Measurements from ENCODE around the gene PLSCR1.
A peak's percentile ranks its signal among the peaks of the same experiment; 100 is the strongest.
"Not testable (repeated sequence)": the region's sequence is repeated elsewhere in the genome, so short reads cannot be mapped to it uniquely, and the experiment has no call there.

PLSCR1 gene

DNA sequence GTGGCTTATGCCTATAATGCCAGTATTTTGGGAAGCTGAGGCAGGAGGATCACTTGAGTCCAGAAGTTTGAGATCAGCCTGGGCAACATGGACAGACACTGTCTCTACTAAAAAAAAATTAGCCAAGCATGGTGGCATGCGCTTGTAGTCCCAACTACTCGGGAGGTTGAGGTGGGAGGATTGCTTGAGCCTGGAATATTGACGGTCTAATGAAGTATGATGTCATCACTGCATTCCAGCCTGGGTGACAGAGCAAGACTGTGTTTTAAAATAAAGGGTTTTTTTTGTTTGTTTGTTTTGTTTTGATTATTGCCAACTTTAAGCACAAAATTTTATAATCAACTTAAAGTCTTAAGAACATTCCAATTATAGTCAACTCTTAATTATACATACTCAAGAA lies 6.8 kb downstream of the PLSCR1 start:
- peaks cover 94% of the 10 kb centered on the region for H3K79me2 ChIP-seq (ENCODE audit: control insufficient read depth, insufficient read depth, low read length, unreplicated experiment)
- peaks cover 72% of the 10 kb centered on the region for H3K4me1 ChIP-seq (ENCODE audit: control insufficient read depth, insufficient read depth, low read length, unreplicated experiment)
- no peaks in the 10 kb centered on the region for H3K27me3 ChIP-seq (ENCODE audit: insufficient read depth, low read length)
- no peak overlapping the region for H2AFZ ChIP-seq (ENCODE audit: low read length, unreplicated experiment)
- H3K27ac ChIP-seq (ENCODE audit: low read depth, low read length), result peak overlapping the region; percentile 14; the same call in 1 of the 2 replicates
- peaks cover 65% of the 10 kb centered on the region for H3K36me3 ChIP-seq (ENCODE audit: insufficient read depth, low read length)
- peak overlapping the region; percentile 27; the same call in 1 of the 2 replicates for H3K4me3 ChIP-seq (ENCODE audit: low read depth, low read length)

DNA sequence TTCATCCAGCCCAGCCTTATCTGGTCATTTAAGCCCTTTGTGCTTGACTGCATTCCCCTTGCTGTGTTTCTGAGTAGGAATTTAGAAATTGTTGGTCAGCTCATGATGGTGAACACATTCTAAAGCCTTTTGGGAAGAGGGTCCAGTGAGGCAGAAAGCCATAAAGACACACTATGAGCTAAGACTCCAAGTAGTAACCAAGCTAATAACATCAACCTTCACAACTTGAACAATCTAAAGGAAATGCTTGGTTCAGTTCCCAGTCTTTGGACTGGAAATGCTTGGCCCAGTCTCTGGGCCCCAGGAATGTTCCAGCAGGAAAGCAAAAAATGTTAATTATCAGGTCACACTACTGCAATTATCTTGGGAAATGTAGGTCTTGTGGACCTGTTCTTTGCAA lies 7.7 kb downstream of the PLSCR1 start:
- H3K4me3 ChIP-seq (ENCODE audit: low read depth, low read length), result peak overlapping the region; percentile 27
- H3K27ac ChIP-seq (ENCODE audit: low read depth, low read length), result peak overlapping the region; percentile 63; the same call in 1 of the 2 replicates
- peaks cover 93% of the 10 kb centered on the region for H3K79me2 ChIP-seq (ENCODE audit: control insufficient read depth, insufficient read depth, low read length, unreplicated experiment)
- no peak overlapping the region for H2AFZ ChIP-seq (ENCODE audit: low read length, unreplicated experiment)
- peaks cover 80% of the 10 kb centered on the region for H3K4me1 ChIP-seq (ENCODE audit: control insufficient read depth, insufficient read depth, low read length, unreplicated experiment)
- no peaks in the 10 kb centered on the region for H3K27me3 ChIP-seq (ENCODE audit: insufficient read depth, low read length)
- H3K36me3 ChIP-seq (ENCODE audit: insufficient read depth, low read length), result peaks cover 64% of the 10 kb centered on the region

DNA sequence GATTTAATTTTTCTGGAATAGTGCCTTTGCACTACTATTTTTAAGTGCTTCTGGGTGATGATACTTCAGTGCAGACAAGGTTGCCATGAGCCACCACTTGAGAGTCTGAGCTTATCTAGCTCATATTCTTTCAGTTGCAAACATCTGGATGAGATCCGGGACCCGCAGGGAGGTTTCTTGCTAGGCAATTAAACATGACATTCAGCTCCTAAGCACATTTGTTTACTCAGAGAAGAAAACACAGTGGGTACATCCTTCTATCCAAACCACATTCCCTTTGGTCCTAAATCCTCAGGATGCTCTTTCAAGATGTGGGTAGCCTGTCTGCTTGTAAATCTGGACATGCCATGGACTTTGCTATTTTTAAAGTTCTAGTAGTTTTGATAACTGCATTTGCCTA lies 12.0 kb downstream of the PLSCR1 start:
- H3K4me3 ChIP-seq (ENCODE audit: low read depth, low read length), result no peak overlapping the region
- peaks cover 81% of the 10 kb centered on the region for H3K79me2 ChIP-seq (ENCODE audit: control insufficient read depth, insufficient read depth, low read length, unreplicated experiment)
- H3K27me3 ChIP-seq (ENCODE audit: insufficient read depth, low read length), result no peaks in the 10 kb centered on the region
- 0 out of 2 replicates have a peak overlapping the region, but pooled peaks have one; percentile 10 for H3K27ac ChIP-seq (ENCODE audit: low read depth, low read length)
- H3K4me1 ChIP-seq (ENCODE audit: control insufficient read depth, insufficient read depth, low read length, unreplicated experiment), result peaks cover 66% of the 10 kb centered on the region
- H2AFZ ChIP-seq (ENCODE audit: low read length, unreplicated experiment), result no peak overlapping the region
- H3K36me3 ChIP-seq (ENCODE audit: insufficient read depth, low read length), result peaks cover 64% of the 10 kb centered on the region

DNA sequence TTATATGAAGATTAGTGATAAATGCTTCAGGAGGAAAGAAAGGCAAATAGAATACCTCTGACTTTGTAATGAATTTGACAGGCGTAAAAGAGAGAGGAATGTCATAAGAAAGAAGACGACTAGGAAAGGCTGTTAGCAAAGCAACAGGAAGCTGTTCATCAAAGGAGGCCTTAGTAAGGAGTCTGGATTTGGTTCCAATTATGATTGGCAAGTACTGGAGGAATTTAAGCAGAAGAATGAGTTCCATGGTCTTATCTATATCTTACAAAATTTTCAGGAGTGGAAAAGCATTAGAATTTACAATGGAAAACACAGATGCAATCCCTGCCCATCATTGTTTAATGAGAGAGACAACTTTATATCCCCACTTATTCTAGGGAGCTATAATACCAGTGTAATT lies 13.8 kb downstream of the PLSCR1 start:
- Histone ChIP-seq H3K4me1 (ENCODE audit: control insufficient read depth, insufficient read depth, low read length, unreplicated experiment) (peaks cover 48% of the 10 kb centered on the region), H3K36me3 (ENCODE audit: insufficient read depth, low read length) (peaks cover 54% of the 10 kb centered on the region), H3K4me3 (ENCODE audit: low read depth, low read length) (no peak overlapping the region), H2AFZ (ENCODE audit: low read length, unreplicated experiment) (no peak overlapping the region), H3K27me3 (ENCODE audit: insufficient read depth, low read length) (no peaks in the 10 kb centered on the region), H3K27ac (ENCODE audit: low read depth, low read length) (peak overlapping the region; percentile 38), H3K79me2 (ENCODE audit: control insufficient read depth, insufficient read depth, low read length, unreplicated experiment) (peaks cover 63% of the 10 kb centered on the region)

DNA sequence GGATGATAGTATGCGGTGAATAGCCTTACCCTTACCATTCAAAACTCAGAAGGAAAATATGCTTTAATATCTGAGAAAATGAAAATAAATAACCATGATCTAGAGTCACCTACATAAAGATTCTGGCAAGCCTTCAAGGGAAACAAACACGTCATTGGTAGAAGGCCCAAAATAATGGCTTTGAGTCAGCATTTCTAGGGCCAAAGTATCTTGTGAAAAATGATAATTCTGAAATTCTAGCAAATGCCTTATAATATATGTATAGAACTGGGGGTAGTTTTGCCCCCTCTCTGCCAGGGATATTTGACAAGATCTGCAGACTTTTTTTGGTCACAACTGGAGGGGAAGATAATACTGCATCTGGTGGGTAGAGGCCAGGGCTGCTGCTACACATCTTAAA lies 15.4 kb downstream of the PLSCR1 start:
- Histone ChIP-seq H3K4me3 (ENCODE audit: low read depth, low read length) (no peak overlapping the region), H3K36me3 (ENCODE audit: insufficient read depth, low read length) (peaks cover 56% of the 10 kb centered on the region), H3K4me1 (ENCODE audit: control insufficient read depth, insufficient read depth, low read length, unreplicated experiment) (peaks cover 36% of the 10 kb centered on the region), H3K27me3 (ENCODE audit: insufficient read depth, low read length) (no peaks in the 10 kb centered on the region), H2AFZ (ENCODE audit: low read length, unreplicated experiment) (no peak overlapping the region), H3K79me2 (ENCODE audit: control insufficient read depth, insufficient read depth, low read length, unreplicated experiment) (peaks cover 55% of the 10 kb centered on the region), H3K27ac (ENCODE audit: low read depth, low read length) (peak overlapping the region; percentile 53)

DNA sequence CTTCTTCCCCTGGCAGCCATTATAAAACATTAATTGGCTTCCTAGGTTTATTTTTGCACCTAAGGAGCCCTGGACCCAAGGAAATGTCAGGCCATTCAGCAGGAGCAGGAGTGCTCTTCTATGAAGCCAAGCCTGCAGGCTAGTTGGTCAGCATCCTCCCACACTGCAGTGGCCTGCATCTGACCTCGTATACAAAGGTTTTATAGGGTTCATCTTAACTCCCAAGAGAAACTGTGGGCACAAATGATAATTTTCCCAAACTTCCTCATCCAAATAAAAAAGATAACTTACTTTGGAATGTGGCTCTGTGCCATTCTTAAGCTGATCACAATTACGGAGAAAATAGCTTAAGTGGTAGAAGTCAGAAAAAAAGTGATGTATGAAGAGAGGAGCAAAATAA lies 19.4 kb downstream of the PLSCR1 start:
- Histone ChIP-seq H2AFZ (ENCODE audit: low read length, unreplicated experiment) (no peak overlapping the region), H3K27ac (ENCODE audit: low read depth, low read length) (no peak overlapping the region), H3K4me1 (ENCODE audit: control insufficient read depth, insufficient read depth, low read length, unreplicated experiment) (peaks cover 11% of the 10 kb centered on the region), H3K4me3 (ENCODE audit: low read depth, low read length) (no peak overlapping the region), H3K79me2 (ENCODE audit: control insufficient read depth, insufficient read depth, low read length, unreplicated experiment) (peaks cover 20% of the 10 kb centered on the region), H3K36me3 (ENCODE audit: insufficient read depth, low read length) (peaks cover 59% of the 10 kb centered on the region), H3K27me3 (ENCODE audit: insufficient read depth, low read length) (no peaks in the 10 kb centered on the region)

DNA sequence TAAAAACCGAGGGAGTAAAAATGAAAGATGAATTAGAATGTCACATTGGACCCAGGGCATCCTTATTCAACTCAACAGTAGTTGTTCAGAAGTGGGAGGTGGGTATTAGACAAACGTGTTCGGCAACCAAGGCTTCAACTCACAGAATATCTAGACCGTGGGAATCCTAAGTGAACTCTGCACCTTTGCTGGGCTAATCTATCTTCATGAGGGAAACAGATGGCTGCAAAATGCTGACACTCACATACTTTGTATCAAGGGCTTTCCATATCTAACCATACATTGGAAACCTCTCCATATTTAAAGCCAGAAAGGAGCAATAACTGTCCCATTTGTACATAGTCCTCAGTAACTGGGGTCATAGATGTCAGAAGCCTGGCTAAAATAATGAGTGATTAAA lies 20.9 kb downstream of the PLSCR1 start:
- Histone ChIP-seq H3K27ac (ENCODE audit: low read depth, low read length) (no peak overlapping the region), H3K79me2 (ENCODE audit: control insufficient read depth, insufficient read depth, low read length, unreplicated experiment) (peaks cover 11% of the 10 kb centered on the region), H3K36me3 (ENCODE audit: insufficient read depth, low read length) (peaks cover 67% of the 10 kb centered on the region), H3K27me3 (ENCODE audit: insufficient read depth, low read length) (no peaks in the 10 kb centered on the region), H2AFZ (ENCODE audit: low read length, unreplicated experiment) (no peak overlapping the region), H3K4me3 (ENCODE audit: low read depth, low read length) (no peak overlapping the region), H3K4me1 (ENCODE audit: control insufficient read depth, insufficient read depth, low read length, unreplicated experiment) (peaks cover 2% of the 10 kb centered on the region)

DNA sequence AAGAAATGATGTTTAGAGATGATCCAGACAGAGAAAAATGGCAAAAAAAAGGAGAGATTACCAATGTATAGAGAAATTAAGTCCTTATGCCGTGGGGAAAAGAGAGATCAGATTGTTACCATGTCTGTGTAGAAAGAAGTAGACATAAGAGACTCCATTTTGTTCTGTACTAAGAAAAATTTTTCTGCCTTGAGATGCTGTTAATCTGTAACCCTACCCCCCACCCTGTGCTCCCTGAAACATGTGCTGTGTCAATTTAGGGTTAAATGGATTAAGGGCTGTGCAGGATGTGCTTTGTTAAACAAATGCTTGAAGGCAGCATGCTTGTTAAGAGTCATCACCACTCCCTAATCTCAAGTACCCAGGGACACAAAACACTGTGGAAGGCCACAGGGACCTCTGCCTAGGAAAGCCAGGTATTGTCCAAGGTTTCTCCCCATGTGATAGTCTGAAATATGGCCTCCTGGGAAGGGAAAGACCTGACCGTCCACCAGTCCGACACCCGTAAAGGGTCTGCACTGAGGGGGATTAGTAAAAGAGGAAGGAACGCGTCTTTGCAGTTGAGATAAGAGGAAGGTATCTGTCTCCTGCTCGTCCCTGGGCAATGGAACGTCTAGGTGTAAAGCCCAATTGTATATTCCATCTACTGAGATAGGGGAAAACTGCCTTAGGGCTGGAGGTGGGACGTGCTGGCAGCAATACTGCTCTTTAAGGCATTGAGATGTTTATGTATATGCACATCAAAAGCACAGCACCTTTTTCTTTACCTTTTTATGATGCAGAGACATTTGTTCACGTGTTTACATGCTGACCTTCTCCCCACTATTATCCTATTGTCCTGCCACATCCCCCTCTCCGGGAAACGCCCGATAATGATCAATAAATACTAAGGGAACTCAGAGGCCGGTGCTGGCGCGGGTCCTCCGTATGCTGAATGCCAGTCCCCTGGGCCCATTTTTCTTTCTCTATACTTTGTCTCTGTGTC lies 21.9 kb downstream of the PLSCR1 start:
- not testable (repeated sequence) for H3K27ac ChIP-seq (ENCODE audit: low read depth, low read length); H3K27me3 ChIP-seq (ENCODE audit: insufficient read depth, low read length); H3K4me1 ChIP-seq (ENCODE audit: control insufficient read depth, insufficient read depth, low read length, unreplicated experiment); H3K4me3 ChIP-seq (ENCODE audit: low read depth, low read length); H2AFZ ChIP-seq (ENCODE audit: low read length, unreplicated experiment); H3K79me2 ChIP-seq (ENCODE audit: control insufficient read depth, insufficient read depth, low read length, unreplicated experiment)
- peaks cover 67% of the 10 kb centered on the region for H3K36me3 ChIP-seq (ENCODE audit: insufficient read depth, low read length)

DNA sequence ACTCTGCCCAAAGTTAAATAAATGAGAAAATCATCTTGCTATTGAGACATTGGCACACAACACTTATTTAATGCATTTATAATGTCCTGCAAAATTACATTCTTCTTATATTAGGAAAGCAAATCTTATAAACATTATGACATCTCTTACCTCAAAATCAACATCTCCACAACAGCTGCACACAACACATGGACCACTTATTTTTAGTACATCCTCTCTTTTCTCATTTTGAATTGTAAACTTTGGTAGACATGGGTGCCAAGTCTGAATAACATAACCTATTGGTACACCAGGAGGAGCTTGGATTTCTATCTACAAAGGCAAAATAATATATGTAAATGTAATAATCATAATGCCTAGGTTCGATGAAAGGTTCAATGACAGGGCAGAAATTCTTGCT lies 23.0 kb downstream of the PLSCR1 start:
- Histone ChIP-seq H3K79me2 (ENCODE audit: control insufficient read depth, insufficient read depth, low read length, unreplicated experiment) (peaks cover 5% of the 10 kb centered on the region), H3K4me1 (ENCODE audit: control insufficient read depth, insufficient read depth, low read length, unreplicated experiment) (no peaks in the 10 kb centered on the region), H3K36me3 (ENCODE audit: insufficient read depth, low read length) (peaks cover 74% of the 10 kb centered on the region), H3K27ac (ENCODE audit: low read depth, low read length) (no peak overlapping the region), H3K27me3 (ENCODE audit: insufficient read depth, low read length) (no peaks in the 10 kb centered on the region), H3K4me3 (ENCODE audit: low read depth, low read length) (no peak overlapping the region), H2AFZ (ENCODE audit: low read length, unreplicated experiment) (no peak overlapping the region)

DNA sequence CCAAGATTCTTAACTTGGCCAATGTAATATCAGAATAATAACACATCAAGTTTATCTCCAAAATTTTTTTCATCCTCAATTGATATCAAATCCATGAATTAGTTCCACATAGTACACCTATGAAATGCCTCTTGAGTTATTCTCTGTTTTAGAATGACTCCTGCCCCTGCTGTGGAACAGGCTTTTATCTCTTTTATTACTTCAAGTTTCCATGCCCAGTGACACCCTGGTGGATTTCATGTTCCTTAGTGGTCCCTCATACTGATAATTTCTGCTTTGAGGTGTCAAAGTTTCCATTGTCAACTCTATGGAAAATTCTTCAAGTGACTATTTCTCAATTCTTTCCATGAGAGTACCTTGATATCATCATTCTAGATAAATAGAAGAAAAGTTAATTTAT lies 24.6 kb downstream of the PLSCR1 start:
- Histone ChIP-seq H3K36me3 (ENCODE audit: insufficient read depth, low read length) (peaks cover 76% of the 10 kb centered on the region), H3K27ac (ENCODE audit: low read depth, low read length) (no peak overlapping the region), H3K4me1 (ENCODE audit: control insufficient read depth, insufficient read depth, low read length, unreplicated experiment) (no peaks in the 10 kb centered on the region), H3K79me2 (ENCODE audit: control insufficient read depth, insufficient read depth, low read length, unreplicated experiment) (no peaks in the 10 kb centered on the region), H3K27me3 (ENCODE audit: insufficient read depth, low read length) (no peaks in the 10 kb centered on the region), H3K4me3 (ENCODE audit: low read depth, low read length) (no peak overlapping the region), H2AFZ (ENCODE audit: low read length, unreplicated experiment) (no peak overlapping the region)

All from ACC112 (cell line).